GM20431 (cell line): ENCODE measurements around the gene CSNK1G2.
"Not testable (repeated sequence)": the region's sequence is repeated elsewhere in the genome, so short reads cannot be mapped to it uniquely, and the experiment has no call there.

ENCODE experiments used
- in situ Hi-C: fragments of 300-500 bp; cut with MseI, MboI; formaldehyde crosslinking; loops from one replicate; pipeline ENCODE4 v1.15.0; 2020; ENCODE audit warnings: low sequenced_read_pairs; ENCODE audit not compliant: unreplicated experiment

The CSNK1G2 gene

GRCh38 chr19:1985588-1986356, 44.8 kb downstream of the CSNK1G2 start:
- in situ Hi-C loops = no loop called here

DNA sequence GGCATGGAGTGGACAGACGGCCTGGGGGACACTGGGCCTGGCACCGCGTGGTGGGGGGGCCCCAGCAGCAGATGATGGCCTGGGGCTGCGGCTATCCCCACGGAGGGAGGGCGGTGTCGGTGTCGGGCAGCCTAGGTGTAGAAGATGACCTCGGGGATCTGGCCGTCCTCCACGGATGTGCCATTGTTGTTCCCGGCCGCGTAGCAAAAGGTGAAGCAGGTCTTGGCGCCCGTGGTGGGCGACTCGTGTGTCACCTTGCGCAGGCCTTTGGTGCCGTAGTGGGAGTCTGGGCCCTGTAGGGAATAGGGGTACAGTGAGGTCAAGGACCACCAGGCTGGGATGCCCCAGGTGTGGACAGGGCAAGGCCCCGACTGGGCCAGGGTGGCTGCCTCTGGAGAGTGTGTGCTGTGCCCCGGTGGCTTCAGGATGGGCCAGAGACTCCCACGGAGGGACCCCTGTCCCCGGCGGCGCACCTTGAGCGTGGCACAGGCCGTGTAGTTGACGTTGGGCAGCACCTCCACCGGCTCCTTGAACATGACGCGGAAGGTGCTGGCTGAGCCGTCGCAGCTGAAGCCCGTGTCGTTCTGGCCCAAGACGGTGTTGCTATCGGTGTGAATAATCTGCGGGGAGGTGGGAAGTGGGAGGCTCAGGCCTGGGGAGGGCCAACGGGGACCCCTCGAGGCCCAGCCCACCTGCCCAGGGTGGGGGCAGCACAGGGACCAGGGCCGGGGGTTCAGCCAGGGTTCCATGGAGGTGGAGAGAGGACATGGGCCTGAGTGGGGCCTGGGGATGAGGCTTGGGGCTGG, 45.6 kb downstream of the CSNK1G2 start:
- in situ Hi-C loops = no loop called here

DNA sequence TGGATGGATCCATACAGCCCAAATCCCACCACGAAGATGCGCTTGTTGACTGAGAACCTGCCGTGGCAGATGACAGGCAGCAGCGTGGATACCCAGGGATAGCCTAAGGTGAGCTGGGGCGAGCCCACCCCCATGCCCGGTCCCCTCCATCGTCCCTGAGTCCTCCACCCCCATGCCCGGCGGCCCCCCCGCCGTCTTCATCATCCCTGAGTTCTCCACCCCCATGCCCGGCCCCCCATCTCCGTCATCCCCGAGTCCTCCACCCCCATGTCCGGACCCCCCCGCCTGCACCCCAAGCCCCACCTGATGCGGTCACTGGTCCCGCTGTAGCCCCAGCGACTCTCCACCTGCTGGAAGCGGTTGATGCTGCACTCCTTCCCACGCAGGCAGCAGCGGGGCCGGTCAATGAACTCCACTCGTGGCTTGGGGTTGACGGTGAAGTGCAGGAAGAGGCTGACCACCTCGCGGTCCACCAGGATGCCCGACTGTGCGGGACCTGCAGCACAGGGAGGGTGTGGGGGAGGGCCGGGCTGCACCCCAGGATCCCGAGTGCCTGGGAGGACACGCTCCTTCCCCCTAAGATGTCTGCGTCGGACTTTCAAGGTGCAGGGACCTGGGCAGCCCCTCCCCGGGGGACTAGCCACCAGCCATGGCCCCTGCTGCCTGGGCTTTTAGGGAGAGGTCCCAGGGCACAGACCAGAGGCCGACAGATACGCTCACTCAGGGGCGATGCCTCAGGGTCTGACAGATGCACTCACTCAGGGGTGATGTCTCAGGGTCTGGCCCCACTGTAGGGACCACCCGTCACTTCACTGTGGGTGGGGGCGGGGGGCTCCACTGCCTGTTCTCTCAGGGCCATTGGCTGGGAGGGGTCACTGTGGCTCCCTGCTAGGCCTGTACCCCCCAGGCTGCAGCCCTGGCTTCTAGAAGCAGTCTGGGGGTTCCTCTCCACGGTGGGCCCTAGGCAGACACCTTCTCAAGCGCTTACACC, 46.5 kb downstream of the CSNK1G2 start:
- in situ Hi-C loops = no loop called here

GRCh38 chr19:1988464-1988863, 47.5 kb downstream of the CSNK1G2 start:
- in situ Hi-C loops = not testable (repeated sequence)

- in situ Hi-C loops = no loop called here
Measured at GRCh38 chr19:1989513-1990229, 48.7 kb downstream of the CSNK1G2 start.

GRCh38 chr19:1990230-1991017, 49.5 kb downstream of the CSNK1G2 start:
- in situ Hi-C loops = no loop called here

DNA sequence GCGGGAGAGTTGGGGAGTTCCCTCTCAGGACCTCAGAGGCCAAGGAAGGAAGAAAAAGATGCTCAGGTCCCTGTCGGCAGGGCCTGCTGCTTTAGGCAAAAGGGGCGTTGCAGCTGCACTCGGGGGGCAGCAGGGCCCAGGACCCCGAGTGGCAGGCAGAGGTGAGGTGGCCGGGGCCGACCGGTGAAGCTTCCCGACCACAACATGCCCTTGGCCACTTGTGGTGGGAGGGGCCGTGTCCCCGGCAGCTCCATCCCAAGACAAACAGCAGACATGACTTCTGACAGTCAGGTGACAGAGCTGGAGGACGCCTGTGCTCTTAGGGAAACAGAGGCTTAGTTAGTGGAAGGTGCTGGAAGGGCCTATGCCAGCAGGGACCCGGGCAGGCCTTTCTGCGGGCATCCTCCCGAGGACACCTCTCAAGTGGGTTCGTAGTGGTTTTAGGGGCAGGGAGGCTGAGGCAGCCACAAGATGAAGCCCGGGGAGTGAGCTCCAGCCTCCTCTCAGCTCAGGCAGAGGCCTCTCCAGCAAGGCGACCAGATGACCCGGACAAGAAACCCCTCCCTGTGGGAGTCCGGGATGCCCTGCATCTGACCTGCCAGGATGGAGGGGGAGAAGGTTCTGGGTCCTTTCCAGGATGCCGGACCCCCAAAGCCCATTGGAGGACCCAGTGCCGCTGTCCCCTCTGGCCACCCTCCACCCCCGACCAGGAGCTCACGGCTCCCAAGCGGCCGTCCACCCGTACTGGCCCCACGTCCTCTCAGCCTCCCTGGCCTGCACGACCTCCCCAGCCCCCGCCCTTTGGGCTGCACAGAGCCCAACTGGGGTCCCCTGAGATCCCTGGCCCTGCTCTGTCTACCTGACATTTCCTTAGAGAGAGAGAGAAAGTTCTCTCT, 50.3 kb downstream of the CSNK1G2 start:
- in situ Hi-C loops = no loop called here

GRCh38 chr19:1992759-1993260, 51.8 kb downstream of the CSNK1G2 start:
- in situ Hi-C loops = no loop called here

DNA sequence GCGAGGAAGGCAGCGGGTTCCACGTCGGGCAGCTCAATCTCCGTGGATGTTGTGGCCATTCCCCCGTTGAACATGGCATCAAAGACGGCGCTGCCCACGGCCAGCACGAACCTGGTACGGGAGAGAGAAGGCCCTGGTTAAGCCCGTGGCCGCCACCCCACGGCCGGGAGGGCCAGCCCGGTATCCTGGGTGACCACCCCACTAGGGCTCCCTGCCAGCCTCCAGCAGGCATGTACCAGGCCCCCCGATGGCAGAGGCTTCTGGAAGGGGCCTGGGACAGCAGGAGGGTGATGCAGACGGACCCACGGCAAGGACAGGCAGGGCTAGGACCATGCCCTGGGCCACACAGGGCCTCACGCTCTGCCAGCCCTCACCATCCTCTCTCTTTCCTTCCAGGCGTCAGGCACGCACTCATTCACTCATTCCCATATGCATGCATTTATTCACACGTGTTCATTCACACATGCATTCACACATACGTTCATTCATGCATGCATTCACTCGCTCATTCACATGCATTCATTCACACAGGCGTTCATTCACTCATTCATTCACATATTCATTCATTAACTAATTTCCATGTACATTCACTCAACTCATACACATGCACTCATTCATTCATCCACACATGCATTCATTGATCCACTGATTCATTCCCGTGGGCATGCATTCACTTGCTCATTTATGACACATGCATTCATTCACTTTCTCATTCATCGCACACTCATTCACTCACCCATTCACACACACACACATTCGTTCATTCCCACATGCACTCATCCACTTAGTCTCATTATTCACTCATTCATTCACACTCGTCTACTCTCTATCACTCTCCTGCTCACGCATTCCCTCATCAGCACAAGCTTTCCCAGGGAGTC, 56.6 kb downstream of the CSNK1G2 start:
- in situ Hi-C loops = no loop called here

- in situ Hi-C loops = no loop called here
Measured at GRCh38 chr19:1998712-1999708, 58.0 kb downstream of the CSNK1G2 start.

GRCh38 chr19:1999856-2000515, 59.0 kb downstream of the CSNK1G2 start:
- in situ Hi-C loops = no loop called here

- in situ Hi-C loops = no loop called here
Measured at GRCh38 chr19:2003874-2004273, 62.9 kb downstream of the CSNK1G2 start.

- in situ Hi-C loops = no loop called here
Measured at GRCh38 chr19:2010135-2010668, 69.2 kb downstream of the CSNK1G2 start.

GRCh38 chr19:2011169-2011568, 70.2 kb downstream of the CSNK1G2 start:
- in situ Hi-C loops = no loop called here
